Activated T-cell treated with anti-CD3 and anti-CD28 coated beads, Interleukin-2, amount 50 U/mL, for 72 hours (primary cell): ENCODE measurements around the gene MMRN1. TPM values are rescaled to one million over a fixed set of nuclear protein-coding genes. Genes with fewer than 3 reads are reported as not detected.
A peak's percentile ranks its signal among the peaks of the same experiment; 100 is the strongest.

Experiments
- ATAC-seq, 2 donors: fragments of 150-1000 bp; cut with Tn5 transposase; replicated peaks in 1 of 2; 2 replicates each; pipeline ENCODE4 v1.10.0; 2021; ENCODE audit warnings: moderate library complexity in 2 of 2, mild to moderate bottlenecking in 1 of 2
- DNase-seq, 2 donors: peaks; one replicate each; pipeline ENCODE4 v3.0.0; 2021 to 2022; ENCODE audit warnings: mixed read lengths in 1 of 2
- H3K27ac Mint-ChIP-seq: one replicate; pipeline ENCODE4 v1.8.0; 2022; ENCODE audit warnings: mild to moderate bottlenecking, moderate library complexity, mixed read lengths
- H3K27me3 Mint-ChIP-seq: one replicate; pipeline ENCODE4 v1.8.0; 2022; ENCODE audit warnings: low read depth, mixed read lengths
- H3K36me3 Mint-ChIP-seq, 2 donors: one replicate each; pipeline ENCODE4 v1.8.0; 2022; ENCODE audit warnings: mixed read lengths in 2 of 2, mild to moderate bottlenecking in 1 of 2; ENCODE audit not compliant: insufficient read depth in 2 of 2
- H3K4me1 Mint-ChIP-seq: one replicate; pipeline ENCODE4 v1.8.0; 2022; ENCODE audit warnings: low read depth, mixed read lengths
- H3K4me3 Mint-ChIP-seq, 2 donors: one replicate each; pipeline ENCODE4 v1.8.0; 2022; ENCODE audit warnings: mild to moderate bottlenecking in 2 of 2, mixed read lengths in 2 of 2, moderate library complexity in 2 of 2
- H3K9me3 Mint-ChIP-seq, 2 donors: one replicate each; pipeline ENCODE4 v1.8.0; 2022; ENCODE audit warnings: mixed read lengths in 2 of 2
- total RNA-seq, 2 donors: library from RNA; stranded (reverse); gene quantifications; one replicate each; pipeline ENCODE4 v1.2.3, GENCODE V29; 2022

MMRN1 gene
- total RNA-seq, 2 donors from 2014 or later: not detected

- Mint-ChIP-seq H3K4me3 (no peak overlapping the region), H3K9me3 (peaks cover 2 to 4% of the 10 kb centered on the region in 2 donors), H3K27me3 (no peaks in the 10 kb centered on the region), H3K36me3 (no peaks in the 10 kb centered on the region), H3K4me1 (no peaks in the 10 kb centered on the region), H3K27ac (no peak overlapping the region)
- ATAC-seq (no peak), DNase-seq (no peak)
Measured at GRCh38 chr4:89922848-89923416, 28.3 kb downstream of the MMRN1 start.

GRCh38 chr4:89928838-89929237, 34.2 kb downstream of the MMRN1 start:
- peaks cover 9% of the 10 kb centered on the region for H3K4me1 Mint-ChIP-seq
- ATAC-seq (no peak), DNase-seq (no peak)
- H3K27me3 Mint-ChIP-seq: no peaks in the 10 kb centered on the region
- no peak overlapping the region for H3K4me3 Mint-ChIP-seq
- H3K36me3 Mint-ChIP-seq: peaks cover 0 to 4% of the 10 kb centered on the region in 2 donors
- H3K9me3 Mint-ChIP-seq: peaks cover 2 to 7% of the 10 kb centered on the region in 2 donors
- no peak overlapping the region for H3K27ac Mint-ChIP-seq

- Mint-ChIP-seq H3K27ac (no peak overlapping the region), H3K4me3 (peak overlapping the region; percentile 8 to 64), H3K27me3 (no peaks in the 10 kb centered on the region), H3K36me3 (peaks cover 0 to 4% of the 10 kb centered on the region in 2 donors), H3K4me1 (peaks cover 9% of the 10 kb centered on the region), H3K9me3 (peaks cover 2 to 7% of the 10 kb centered on the region in 2 donors)
- DNase-seq: no peak
- peak; percentile 26 to 44 for ATAC-seq
Measured at GRCh38 chr4:89929425-89930159, 34.9 kb downstream of the MMRN1 start.

GRCh38 chr4:89939546-89939945, 44.9 kb downstream of the MMRN1 start:
- no peaks in the 10 kb centered on the region for H3K4me1 Mint-ChIP-seq
- DNase-seq (no peak), ATAC-seq (no peak)
- no peak overlapping the region for H3K27ac Mint-ChIP-seq
- no peaks in the 10 kb centered on the region for H3K9me3 Mint-ChIP-seq
- no peak overlapping the region for H3K4me3 Mint-ChIP-seq
- H3K27me3 Mint-ChIP-seq: no peaks in the 10 kb centered on the region
- H3K36me3 Mint-ChIP-seq: no peaks in the 10 kb centered on the region

GRCh38 chr4:89939994-89940393, 45.3 kb downstream of the MMRN1 start:
- H3K9me3 Mint-ChIP-seq: no peaks in the 10 kb centered on the region
- H3K36me3 Mint-ChIP-seq: no peaks in the 10 kb centered on the region

GRCh38 chr4:89942811-89943210, 48.2 kb downstream of the MMRN1 start:
- Mint-ChIP-seq H3K27ac (no peak overlapping the region), H3K4me1 (no peaks in the 10 kb centered on the region), H3K36me3 (no peaks in the 10 kb centered on the region), H3K9me3 (no peaks in the 10 kb centered on the region), H3K27me3 (no peaks in the 10 kb centered on the region), H3K4me3 (no peak overlapping the region)
- DNase-seq (no peak), ATAC-seq (no peak)

More at GRCh38 chr4:89939994-89940393, 45.3 kb downstream of the MMRN1 start:
- ATAC-seq (no peak), DNase-seq (no peak)
- no peak overlapping the region for H3K27ac Mint-ChIP-seq
- H3K4me3 Mint-ChIP-seq: no peak overlapping the region
- no peaks in the 10 kb centered on the region for H3K4me1 Mint-ChIP-seq
- H3K27me3 Mint-ChIP-seq: no peaks in the 10 kb centered on the region

GRCh38 chr4:89949782-89950387, 55.2 kb downstream of the MMRN1 start:
- H3K27me3 Mint-ChIP-seq: no peaks in the 10 kb centered on the region
- ATAC-seq (no peak), DNase-seq (no peak)
- H3K4me3 Mint-ChIP-seq: no peak overlapping the region
- no peaks in the 10 kb centered on the region for H3K9me3 Mint-ChIP-seq
- H3K36me3 Mint-ChIP-seq: no peaks in the 10 kb centered on the region
- no peak overlapping the region for H3K27ac Mint-ChIP-seq
- no peaks in the 10 kb centered on the region for H3K4me1 Mint-ChIP-seq

- H3K27me3 Mint-ChIP-seq: no peaks in the 10 kb centered on the region
- DNase-seq: no peak
- no peak overlapping the region for H3K27ac Mint-ChIP-seq
- H3K9me3 Mint-ChIP-seq: no peaks in the 10 kb centered on the region
- no peak for ATAC-seq
- H3K4me3 Mint-ChIP-seq: no peak overlapping the region
- H3K4me1 Mint-ChIP-seq: no peaks in the 10 kb centered on the region
- no peaks in the 10 kb centered on the region for H3K36me3 Mint-ChIP-seq
Measured at GRCh38 chr4:89952458-89952857, 57.8 kb downstream of the MMRN1 start.

GRCh38 chr4:89954906-89955695, 60.4 kb downstream of the MMRN1 start:
- H3K9me3 Mint-ChIP-seq: no peaks in the 10 kb centered on the region
- DNase-seq: no peak
- H3K27ac Mint-ChIP-seq: no peak overlapping the region
- no peak overlapping the region for H3K4me3 Mint-ChIP-seq
- H3K4me1 Mint-ChIP-seq: no peaks in the 10 kb centered on the region
- H3K36me3 Mint-ChIP-seq: no peaks in the 10 kb centered on the region
- no peak for ATAC-seq
- no peaks in the 10 kb centered on the region for H3K27me3 Mint-ChIP-seq

- ATAC-seq: no peak
- Mint-ChIP-seq H3K27ac (no peak overlapping the region), H3K4me3 (no peak overlapping the region), H3K4me1 (no peaks in the 10 kb centered on the region), H3K27me3 (no peaks in the 10 kb centered on the region), H3K9me3 (no peaks in the 10 kb centered on the region), H3K36me3 (no peaks in the 10 kb centered on the region)
- no peak for DNase-seq
Measured at GRCh38 chr4:89957046-89957926, 62.6 kb downstream of the MMRN1 start.

GRCh38 chr4:89981789-89982334, 87.2 kb downstream of the MMRN1 start:
- no peaks in the 10 kb centered on the region for H3K4me1 Mint-ChIP-seq
- no peaks in the 10 kb centered on the region for H3K27me3 Mint-ChIP-seq
- no peaks in the 10 kb centered on the region for H3K36me3 Mint-ChIP-seq
- H3K4me3 Mint-ChIP-seq: no peak overlapping the region
- no peaks in the 10 kb centered on the region for H3K9me3 Mint-ChIP-seq
- DNase-seq (no peak), ATAC-seq (no peak)
- H3K27ac Mint-ChIP-seq: no peak overlapping the region

- H3K4me1 Mint-ChIP-seq: no peaks in the 10 kb centered on the region
- peaks cover 0 to 3% of the 10 kb centered on the region in 2 donors for H3K9me3 Mint-ChIP-seq
- no peaks in the 10 kb centered on the region for H3K27me3 Mint-ChIP-seq
- H3K27ac Mint-ChIP-seq: no peak overlapping the region
- H3K36me3 Mint-ChIP-seq: no peaks in the 10 kb centered on the region
- ATAC-seq (no peak), DNase-seq (no peak)
- no peak overlapping the region for H3K4me3 Mint-ChIP-seq
Measured at GRCh38 chr4:89988268-89988667, 93.6 kb downstream of the MMRN1 start.
